Stimulated activated CD4-positive, alpha-beta T cell treated with anti-CD3 and anti-CD28 coated beads, Interleukin-12 subunit alpha, Interleukin-12 subunit beta, amount 100 ng/mL, for 24 hours (primary cell): ENCODE results near the gene SYT15.
"Not testable (repeated sequence)": the region's sequence is repeated elsewhere in the genome, so short reads cannot be mapped to it uniquely, and the experiment has no call there.

Experiments used
- DNase-seq, 2 experiments: peaks; one replicate each; pipeline ENCODE4 v3.0.0-alpha.2; 2020; ENCODE audit warnings: low read depth in 2 of 2

SYT15 gene

GRCh38 chr10:46588221-46588620 is 9.3 kb downstream of the SYT15 start:
- not testable (repeated sequence) for DNase-seq

GRCh38 chr10:46589589-46589988 is 10.7 kb downstream of the SYT15 start:
- not testable (repeated sequence) for DNase-seq

GRCh38 chr10:46591053-46591452 is 12.1 kb downstream of the SYT15 start:
- DNase-seq = not testable (repeated sequence)

- DNase-seq = not testable (repeated sequence)
These were observed 14.4 kb downstream of the SYT15 start for GRCh38 chr10:46593307-46593706.

- not testable (repeated sequence) for DNase-seq
These were observed 15.6 kb downstream of the SYT15 start for GRCh38 chr10:46594453-46595063.

GRCh38 chr10:46596570-46596969 is 17.6 kb downstream of the SYT15 start:
- not testable (repeated sequence) for DNase-seq

GRCh38 chr10:46597616-46598246 is 18.8 kb downstream of the SYT15 start:
- DNase-seq = not testable (repeated sequence)

GRCh38 chr10:46600516-46600915 is 21.6 kb downstream of the SYT15 start:
- DNase-seq = not testable (repeated sequence)

- DNase-seq = not testable (repeated sequence)
These were observed 36.6 kb downstream of the SYT15 start for GRCh38 chr10:46615540-46615939.

- DNase-seq = not testable (repeated sequence)
These were observed 37.3 kb downstream of the SYT15 start for GRCh38 chr10:46616227-46616626.

GRCh38 chr10:46617134-46617533 is 38.2 kb downstream of the SYT15 start:
- not testable (repeated sequence) for DNase-seq

- DNase-seq = not testable (repeated sequence)
These were observed 39.0 kb downstream of the SYT15 start for GRCh38 chr10:46617913-46618312.

GRCh38 chr10:46623899-46624654 is 45.1 kb downstream of the SYT15 start:
- DNase-seq = not testable (repeated sequence)

- DNase-seq = not testable (repeated sequence)
These were observed 50.9 kb downstream of the SYT15 start for GRCh38 chr10:46629805-46630204.

GRCh38 chr10:46630816-46631215 is 51.9 kb downstream of the SYT15 start:
- not testable (repeated sequence) for DNase-seq

GRCh38 chr10:46631683-46632082 is 52.8 kb downstream of the SYT15 start:
- DNase-seq = not testable (repeated sequence)

GRCh38 chr10:46634698-46635097 is 55.8 kb downstream of the SYT15 start:
- DNase-seq = not testable (repeated sequence)

- not testable (repeated sequence) for DNase-seq
These were observed 56.5 kb downstream of the SYT15 start for GRCh38 chr10:46635364-46635959.

- not testable (repeated sequence) for DNase-seq
These were observed 61.1 kb downstream of the SYT15 start for GRCh38 chr10:46640005-46640404.
